MM.1S (cell line): ENCODE results near the gene SLC19A2.

ENCODE experiments used
- EZH2phosphoT487 ChIP-seq: fragments of 300-600 bp; sonication (generic); IDR thresholded peaks from 2 replicates; pipeline ENCODE4 v1.6.1; 2018; ENCODE audit warnings: antibody characterized with exemption, low read length
- TF ChIP-seq, protein P1 (sequence below): fragments of 300-600 bp; sonication (generic); IDR thresholded peaks from 2 replicates; pipeline ENCODE4 v1.5.1; 2016; ENCODE audit warnings: antibody characterized with exemption, low read length, mixed read lengths

DNA sequence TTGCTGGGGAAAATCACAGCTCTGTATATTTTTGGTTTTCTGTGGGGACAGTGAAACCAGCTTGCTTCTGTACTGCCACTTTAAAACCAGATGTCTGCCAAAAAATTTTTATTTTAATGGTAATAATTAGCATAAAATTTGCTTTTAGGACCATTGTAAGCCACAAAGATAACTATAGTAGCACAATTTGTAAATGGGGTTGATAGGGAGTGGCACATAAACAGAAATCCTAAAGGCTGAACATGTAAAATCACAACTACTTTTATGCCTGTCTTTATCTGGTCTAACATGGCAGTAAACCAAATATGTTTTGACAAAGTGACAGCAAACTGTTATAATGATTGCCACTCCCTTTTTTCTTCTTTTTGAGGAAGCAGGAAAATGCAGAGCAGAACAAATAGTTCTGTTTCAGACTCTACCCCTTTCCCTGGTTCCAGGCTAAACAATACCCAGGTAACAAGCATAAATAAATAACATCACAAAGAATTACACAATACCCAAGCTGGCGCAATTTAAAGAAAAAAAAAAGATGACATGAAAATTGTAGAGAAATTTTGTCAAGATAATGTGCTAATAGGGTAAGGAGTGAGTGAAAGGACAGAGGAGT lies 34.4 kb downstream of the SLC19A2 start:
- TF ChIP-seq, protein P1, sequence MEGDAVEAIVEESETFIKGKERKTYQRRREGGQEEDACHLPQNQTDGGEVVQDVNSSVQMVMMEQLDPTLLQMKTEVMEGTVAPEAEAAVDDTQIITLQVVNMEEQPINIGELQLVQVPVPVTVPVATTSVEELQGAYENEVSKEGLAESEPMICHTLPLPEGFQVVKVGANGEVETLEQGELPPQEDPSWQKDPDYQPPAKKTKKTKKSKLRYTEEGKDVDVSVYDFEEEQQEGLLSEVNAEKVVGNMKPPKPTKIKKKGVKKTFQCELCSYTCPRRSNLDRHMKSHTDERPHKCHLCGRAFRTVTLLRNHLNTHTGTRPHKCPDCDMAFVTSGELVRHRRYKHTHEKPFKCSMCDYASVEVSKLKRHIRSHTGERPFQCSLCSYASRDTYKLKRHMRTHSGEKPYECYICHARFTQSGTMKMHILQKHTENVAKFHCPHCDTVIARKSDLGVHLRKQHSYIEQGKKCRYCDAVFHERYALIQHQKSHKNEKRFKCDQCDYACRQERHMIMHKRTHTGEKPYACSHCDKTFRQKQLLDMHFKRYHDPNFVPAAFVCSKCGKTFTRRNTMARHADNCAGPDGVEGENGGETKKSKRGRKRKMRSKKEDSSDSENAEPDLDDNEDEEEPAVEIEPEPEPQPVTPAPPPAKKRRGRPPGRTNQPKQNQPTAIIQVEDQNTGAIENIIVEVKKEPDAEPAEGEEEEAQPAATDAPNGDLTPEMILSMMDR = no peak
- no peak for TF ChIP-seq EZH2phosphoT487
